ENCODE data around the gene PTPRN2. TPM values are rescaled to one million over a fixed set of nuclear protein-coding genes. Genes with fewer than 3 reads are reported as not detected.

PTPRN2 gene
- total and polyA plus RNA-seq, 2 of the 13 experiments (the other 11 are each of a cell fraction or from before 2014, with no cell fraction given) = 2.5 to 24.2 TPM

GRCh38 chr7:158475036-158475678 is 112.5 kb downstream of the PTPRN2 start:
- intact Hi-C loops (cut with micrococcal nuclease; ENCODE audit: unreplicated experiment) (no loop called here), in situ Hi-C loops (cut with HindIII; ENCODE audit: extremely low pct_ligation_motif_present, low pct_unique_long_range_greater_than_20kb) (no loop called here)
- H3K9ac ChIP-seq (ENCODE audit: insufficient read depth, low read depth, low read length) = no peak overlapping the region
- no peak overlapping the region for H3K4me2 ChIP-seq (ENCODE audit: low read depth, low read length)
- CTCF ChIA-PET (ENCODE audit: low intra/inter-chr PET ratio, low total read pairs) = no interaction called here
- no peaks in the 10 kb centered on the region; a peak in 1 of 5 replicates for H3K36me3 ChIP-seq (replicated peaks in 1 of 2; ENCODE audit: control insufficient read depth in 1 of 2, insufficient read depth in 2 of 2, low read length in 2 of 2)
- H3K79me2 ChIP-seq (ENCODE audit: insufficient read depth, low read length) = no peaks in the 10 kb centered on the region
- no peak overlapping the region for H3K27ac ChIP-seq (ENCODE audit: extremely low read length, insufficient read depth, low read length)
- no peaks in the 10 kb centered on the region for H3K9me3 ChIP-seq (ENCODE audit: low read length)
- DNase-seq (ENCODE audit: low spot score) (no peak), ATAC-seq (peak; percentile 28), FAIRE-seq (no peak)
- POLR2A ChIA-PET = no interaction called here
- no peaks in the 10 kb centered on the region for H3K27me3 ChIP-seq (ENCODE audit: control insufficient read depth in 1 of 2, insufficient read depth in 2 of 2, low read length in 2 of 2)
- H2AFZ ChIP-seq (ENCODE audit: low read length) = no peak overlapping the region
- H3K4me1 ChIP-seq (ENCODE audit: insufficient read depth, low read length) = no peaks in the 10 kb centered on the region
- peaks cover 42% of the 10 kb centered on the region for H4K20me1 ChIP-seq (ENCODE audit: insufficient read depth, low read length)
- WGBS (ENCODE audit: low lambda C conversion rate) = 79% methylated on average over 7 of the region's 22 CpGs
- no peak overlapping the region for H3K4me3 ChIP-seq (replicated peaks in 1 of 3; ENCODE audit: insufficient read depth in 1 of 3, low read depth in 2 of 3, low read length in 3 of 3)
- no TSS peak for BruUV-seq (replicated peaks)
- TF ChIP-seq, protein P1, sequence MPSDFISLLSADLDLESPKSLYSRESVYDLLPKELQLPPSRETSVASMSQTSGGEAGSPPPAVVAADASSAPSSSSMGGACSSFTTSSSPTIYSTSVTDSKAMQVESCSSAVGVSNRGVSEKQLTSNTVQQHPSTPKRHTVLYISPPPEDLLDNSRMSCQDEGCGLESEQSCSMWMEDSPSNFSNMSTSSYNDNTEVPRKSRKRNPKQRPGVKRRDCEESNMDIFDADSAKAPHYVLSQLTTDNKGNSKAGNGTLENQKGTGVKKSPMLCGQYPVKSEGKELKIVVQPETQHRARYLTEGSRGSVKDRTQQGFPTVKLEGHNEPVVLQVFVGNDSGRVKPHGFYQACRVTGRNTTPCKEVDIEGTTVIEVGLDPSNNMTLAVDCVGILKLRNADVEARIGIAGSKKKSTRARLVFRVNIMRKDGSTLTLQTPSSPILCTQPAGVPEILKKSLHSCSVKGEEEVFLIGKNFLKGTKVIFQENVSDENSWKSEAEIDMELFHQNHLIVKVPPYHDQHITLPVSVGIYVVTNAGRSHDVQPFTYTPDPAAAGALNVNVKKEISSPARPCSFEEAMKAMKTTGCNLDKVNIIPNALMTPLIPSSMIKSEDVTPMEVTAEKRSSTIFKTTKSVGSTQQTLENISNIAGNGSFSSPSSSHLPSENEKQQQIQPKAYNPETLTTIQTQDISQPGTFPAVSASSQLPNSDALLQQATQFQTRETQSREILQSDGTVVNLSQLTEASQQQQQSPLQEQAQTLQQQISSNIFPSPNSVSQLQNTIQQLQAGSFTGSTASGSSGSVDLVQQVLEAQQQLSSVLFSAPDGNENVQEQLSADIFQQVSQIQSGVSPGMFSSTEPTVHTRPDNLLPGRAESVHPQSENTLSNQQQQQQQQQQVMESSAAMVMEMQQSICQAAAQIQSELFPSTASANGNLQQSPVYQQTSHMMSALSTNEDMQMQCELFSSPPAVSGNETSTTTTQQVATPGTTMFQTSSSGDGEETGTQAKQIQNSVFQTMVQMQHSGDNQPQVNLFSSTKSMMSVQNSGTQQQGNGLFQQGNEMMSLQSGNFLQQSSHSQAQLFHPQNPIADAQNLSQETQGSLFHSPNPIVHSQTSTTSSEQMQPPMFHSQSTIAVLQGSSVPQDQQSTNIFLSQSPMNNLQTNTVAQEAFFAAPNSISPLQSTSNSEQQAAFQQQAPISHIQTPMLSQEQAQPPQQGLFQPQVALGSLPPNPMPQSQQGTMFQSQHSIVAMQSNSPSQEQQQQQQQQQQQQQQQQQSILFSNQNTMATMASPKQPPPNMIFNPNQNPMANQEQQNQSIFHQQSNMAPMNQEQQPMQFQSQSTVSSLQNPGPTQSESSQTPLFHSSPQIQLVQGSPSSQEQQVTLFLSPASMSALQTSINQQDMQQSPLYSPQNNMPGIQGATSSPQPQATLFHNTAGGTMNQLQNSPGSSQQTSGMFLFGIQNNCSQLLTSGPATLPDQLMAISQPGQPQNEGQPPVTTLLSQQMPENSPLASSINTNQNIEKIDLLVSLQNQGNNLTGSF (CRISPR knock-in tag; IDR thresholded peaks at IDR 0.05) = no peak
- no peak for TF ChIP-seq ZBTB34 (CRISPR knock-in tag; IDR thresholded peaks at IDR 0.05)
- no peak for TF ChIP-seq KLF6 (CRISPR knock-in tag; IDR thresholded peaks at IDR 0.05)
- no peak for TF ChIP-seq ZNF292 (CRISPR knock-in tag; IDR thresholded peaks at IDR 0.05; ENCODE audit: borderline replicate concordance, low read depth)
- TF ChIP-seq SETDB1 (CRISPR knock-in tag; IDR thresholded peaks at IDR 0.05; ENCODE audit: borderline replicate concordance) = no peak
- TF ChIP-seq, protein P2, sequence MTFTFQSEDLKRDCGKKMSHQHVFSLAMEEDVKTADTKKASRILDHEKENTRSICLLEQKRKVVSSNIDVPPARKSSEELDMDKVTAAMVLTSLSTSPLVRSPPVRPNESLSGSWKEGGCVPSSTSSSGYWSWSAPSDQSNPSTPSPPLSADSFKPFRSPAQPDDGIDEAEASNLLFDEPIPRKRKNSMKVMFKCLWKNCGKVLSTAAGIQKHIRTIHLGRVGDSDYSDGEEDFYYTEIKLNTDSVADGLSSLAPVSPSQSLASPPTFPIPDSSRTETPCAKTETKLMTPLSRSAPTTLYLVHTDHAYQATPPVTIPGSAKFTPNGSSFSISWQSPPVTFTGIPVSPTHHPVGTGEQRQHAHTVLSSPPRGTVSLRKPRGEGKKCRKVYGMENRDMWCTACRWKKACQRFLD (CRISPR knock-in tag; IDR thresholded peaks at IDR 0.05; ENCODE audit: borderline replicate concordance) = no peak
- TF ChIP-seq, protein P3, sequence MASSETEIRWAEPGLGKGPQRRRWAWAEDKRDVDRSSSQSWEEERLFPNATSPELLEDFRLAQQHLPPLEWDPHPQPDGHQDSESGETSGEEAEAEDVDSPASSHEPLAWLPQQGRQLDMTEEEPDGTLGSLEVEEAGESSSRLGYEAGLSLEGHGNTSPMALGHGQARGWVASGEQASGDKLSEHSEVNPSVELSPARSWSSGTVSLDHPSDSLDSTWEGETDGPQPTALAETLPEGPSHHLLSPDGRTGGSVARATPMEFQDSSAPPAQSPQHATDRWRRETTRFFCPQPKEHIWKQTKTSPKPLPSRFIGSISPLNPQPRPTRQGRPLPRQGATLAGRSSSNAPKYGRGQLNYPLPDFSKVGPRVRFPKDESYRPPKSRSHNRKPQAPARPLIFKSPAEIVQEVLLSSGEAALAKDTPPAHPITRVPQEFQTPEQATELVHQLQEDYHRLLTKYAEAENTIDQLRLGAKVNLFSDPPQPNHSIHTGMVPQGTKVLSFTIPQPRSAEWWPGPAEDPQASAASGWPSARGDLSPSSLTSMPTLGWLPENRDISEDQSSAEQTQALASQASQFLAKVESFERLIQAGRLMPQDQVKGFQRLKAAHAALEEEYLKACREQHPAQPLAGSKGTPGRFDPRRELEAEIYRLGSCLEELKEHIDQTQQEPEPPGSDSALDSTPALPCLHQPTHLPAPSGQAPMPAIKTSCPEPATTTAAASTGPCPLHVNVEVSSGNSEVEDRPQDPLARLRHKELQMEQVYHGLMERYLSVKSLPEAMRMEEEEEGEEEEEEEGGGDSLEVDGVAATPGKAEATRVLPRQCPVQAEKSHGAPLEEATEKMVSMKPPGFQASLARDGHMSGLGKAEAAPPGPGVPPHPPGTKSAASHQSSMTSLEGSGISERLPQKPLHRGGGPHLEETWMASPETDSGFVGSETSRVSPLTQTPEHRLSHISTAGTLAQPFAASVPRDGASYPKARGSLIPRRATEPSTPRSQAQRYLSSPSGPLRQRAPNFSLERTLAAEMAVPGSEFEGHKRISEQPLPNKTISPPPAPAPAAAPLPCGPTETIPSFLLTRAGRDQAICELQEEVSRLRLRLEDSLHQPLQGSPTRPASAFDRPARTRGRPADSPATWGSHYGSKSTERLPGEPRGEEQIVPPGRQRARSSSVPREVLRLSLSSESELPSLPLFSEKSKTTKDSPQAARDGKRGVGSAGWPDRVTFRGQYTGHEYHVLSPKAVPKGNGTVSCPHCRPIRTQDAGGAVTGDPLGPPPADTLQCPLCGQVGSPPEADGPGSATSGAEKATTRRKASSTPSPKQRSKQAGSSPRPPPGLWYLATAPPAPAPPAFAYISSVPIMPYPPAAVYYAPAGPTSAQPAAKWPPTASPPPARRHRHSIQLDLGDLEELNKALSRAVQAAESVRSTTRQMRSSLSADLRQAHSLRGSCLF (CRISPR knock-in tag; IDR thresholded peaks at IDR 0.05; ENCODE audit: borderline replicate concordance) = no peak
- TF ChIP-seq ARNT2 (CRISPR knock-in tag; IDR thresholded peaks at IDR 0.05; ENCODE audit: low read depth) = no peak
- no peak for TF ChIP-seq ZNF3 (CRISPR knock-in tag; IDR thresholded peaks at IDR 0.05)
- TF ChIP-seq ZNF788 (CRISPR knock-in tag; IDR thresholded peaks at IDR 0.05; ENCODE audit: borderline replicate concordance) = no peak
- TF ChIP-seq MTA3 (CRISPR knock-in tag; IDR thresholded peaks at IDR 0.05) = no peak
